NCI-H1092 (cell line): ENCODE measurements around the gene STARD3NL.
"Not testable (repeated sequence)": the region's sequence is repeated elsewhere in the genome, so short reads cannot be mapped to it uniquely, and the experiment has no call there.

Source experiments
- DNase-seq: peaks from one replicate; lab custom pipeline; 2025; lab: John Stamatoyannopoulos, UW

The STARD3NL gene

DNA sequence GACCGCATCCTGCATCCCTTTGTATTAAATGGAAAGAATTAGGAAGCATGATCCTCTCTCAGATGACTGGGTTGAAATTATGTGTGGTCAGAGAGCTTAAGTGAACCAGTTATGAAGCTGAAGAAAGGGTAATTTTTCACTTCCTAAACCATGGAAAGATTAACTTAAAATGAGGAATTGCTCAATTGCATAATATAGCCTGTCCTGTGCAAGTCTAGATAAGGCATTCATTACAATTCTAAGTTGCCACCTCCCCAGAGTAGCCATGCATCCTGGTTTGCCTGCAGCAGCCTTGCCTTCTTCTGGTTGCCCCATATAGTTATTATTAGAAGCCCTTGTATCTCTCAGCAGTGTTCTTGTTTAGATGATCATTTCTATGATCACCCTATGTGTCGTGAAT, 45.3 kb downstream of the STARD3NL start:
- no peak for DNase-seq

DNA sequence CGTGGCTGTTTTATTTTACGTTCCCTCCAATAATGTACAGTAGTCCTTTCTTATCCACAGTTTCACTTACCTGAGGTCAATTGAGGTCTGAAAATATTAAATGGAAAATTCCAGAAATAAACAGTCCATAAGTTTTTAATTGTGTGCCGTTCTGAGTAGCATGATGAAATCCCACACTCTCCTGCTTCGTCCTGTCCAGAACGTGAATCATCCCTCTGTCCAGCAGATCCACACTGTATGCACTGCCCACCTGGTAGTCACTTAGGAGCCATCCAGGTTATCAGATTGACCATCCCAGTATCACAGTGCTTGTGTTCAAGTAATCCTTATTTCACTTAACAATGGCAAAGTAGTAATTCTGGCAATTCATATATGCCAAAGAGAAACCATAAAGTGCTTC, 46.3 kb downstream of the STARD3NL start:
- no peak for DNase-seq

GRCh38 chr7:38229386-38229785, 51.3 kb downstream of the STARD3NL start:
- no peak for DNase-seq

- no peak for DNase-seq
Observed at GRCh38 chr7:38229884-38230642, 52.0 kb downstream of the STARD3NL start.

DNA sequence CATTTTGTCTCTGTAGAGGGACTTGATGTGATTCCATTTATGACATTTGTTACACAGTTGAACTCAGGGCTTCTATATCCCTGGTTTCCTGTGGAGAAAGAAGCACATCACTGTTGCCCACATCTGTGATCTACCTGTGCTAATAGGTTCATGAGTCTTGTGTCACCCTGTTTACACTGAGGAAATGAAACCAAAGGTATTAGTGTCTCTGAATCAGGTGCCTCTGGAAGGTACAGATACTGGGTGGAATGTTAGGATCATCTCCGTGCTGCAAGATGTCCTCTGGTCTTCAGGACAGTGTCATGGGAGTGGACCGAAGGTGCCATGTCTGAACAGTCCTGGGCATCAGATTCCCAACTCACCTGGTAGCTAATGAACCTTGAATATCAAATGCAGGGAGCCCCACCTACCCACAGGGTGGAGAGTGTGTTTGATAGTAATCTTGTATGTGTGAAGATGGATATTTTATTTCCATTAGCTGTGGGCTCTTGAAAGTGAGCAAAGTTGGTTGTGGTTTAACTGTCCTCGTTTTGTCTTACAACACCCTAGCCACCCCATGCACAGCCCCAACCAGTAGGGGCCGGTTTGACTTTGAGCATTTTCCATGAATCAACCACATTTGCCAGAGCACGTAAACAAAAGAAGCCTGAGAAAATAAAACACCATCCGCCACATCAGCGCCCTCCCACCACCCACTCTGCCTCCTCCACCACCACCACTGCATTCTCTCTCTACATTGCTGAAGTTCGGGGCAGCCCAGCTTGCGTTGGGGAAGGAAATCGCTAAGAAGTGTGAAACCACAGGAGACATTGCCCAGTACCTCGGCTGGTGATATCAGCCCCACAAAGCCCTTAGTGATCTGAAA, 54.7 kb downstream of the STARD3NL start:
- DNase-seq = no peak

GRCh38 chr7:38234759-38235158, 56.7 kb downstream of the STARD3NL start:
- DNase-seq = not testable (repeated sequence)

GRCh38 chr7:38235606-38236005, 57.6 kb downstream of the STARD3NL start:
- no peak for DNase-seq

DNA sequence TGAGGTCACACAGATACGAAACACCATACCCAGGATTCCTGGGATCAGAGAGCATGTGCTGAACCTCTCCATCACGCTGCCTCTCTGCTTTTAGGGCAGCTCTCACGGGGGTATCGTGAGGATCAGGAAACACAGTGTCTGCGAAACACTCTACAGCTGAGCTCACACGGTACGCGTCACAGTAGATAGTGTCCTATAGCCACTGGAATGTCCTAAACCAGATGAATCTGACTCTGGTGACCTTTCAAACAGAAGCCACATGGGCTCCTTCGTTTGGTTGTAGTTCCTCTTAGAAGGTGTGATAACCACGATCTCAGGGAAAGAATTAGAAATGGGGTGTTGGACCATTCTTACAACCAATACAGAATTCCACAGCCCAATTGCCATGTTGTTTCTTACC, 61.1 kb downstream of the STARD3NL start:
- not testable (repeated sequence) for DNase-seq

GRCh38 chr7:38241071-38241470, 63.0 kb downstream of the STARD3NL start:
- no peak for DNase-seq

GRCh38 chr7:38242814-38243213, 64.8 kb downstream of the STARD3NL start:
- DNase-seq = no peak

DNA sequence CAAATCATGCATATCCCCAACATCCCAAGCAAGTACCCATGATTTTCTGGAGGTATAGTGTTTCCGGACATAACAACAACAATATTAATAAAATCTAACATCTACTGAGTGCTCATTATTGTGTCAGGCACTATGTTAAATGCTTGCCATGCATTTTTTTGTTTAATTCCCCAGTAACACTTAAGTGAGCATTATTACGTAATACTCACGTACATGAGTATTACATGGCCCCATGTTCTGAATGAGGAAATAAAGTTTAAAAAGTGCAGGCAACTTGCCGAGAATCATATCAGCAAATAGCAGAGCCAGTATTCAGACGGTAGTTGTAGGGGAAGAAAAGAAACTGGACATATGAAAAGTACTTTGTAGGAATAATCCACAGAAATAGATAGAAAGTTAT, 65.3 kb downstream of the STARD3NL start:
- not testable (repeated sequence) for DNase-seq

GRCh38 chr7:38244516-38244915, 66.5 kb downstream of the STARD3NL start:
- no peak for DNase-seq

DNA sequence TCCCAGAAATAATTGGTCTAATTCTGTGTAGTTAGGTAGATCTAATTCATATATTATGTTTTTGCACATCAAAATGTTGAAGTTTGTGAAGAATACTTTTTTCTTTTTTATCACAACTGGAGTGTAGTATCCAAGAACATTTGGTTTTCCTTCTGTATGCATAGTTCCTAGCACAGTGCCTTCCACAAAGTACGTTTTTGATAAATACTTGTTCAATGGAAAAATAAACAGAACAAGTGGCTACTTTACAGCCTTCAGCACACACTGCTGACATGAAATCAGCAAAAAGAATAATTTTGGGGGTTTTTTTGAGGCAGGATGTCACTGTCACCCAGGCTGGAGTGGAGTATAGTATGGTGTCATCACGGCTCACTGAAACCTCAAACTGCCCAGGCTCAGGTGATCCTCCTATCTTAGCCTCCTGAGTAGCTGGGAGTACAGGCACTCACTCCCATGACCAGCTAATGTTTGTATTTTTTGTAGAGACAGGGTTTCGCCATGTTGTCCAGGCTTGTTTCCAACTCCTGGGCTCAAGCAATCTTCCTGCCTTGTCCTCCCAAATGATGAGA, 67.4 kb downstream of the STARD3NL start:
- DNase-seq = no peak

GRCh38 chr7:38248069-38248567, 70.1 kb downstream of the STARD3NL start:
- DNase-seq = no peak

DNA sequence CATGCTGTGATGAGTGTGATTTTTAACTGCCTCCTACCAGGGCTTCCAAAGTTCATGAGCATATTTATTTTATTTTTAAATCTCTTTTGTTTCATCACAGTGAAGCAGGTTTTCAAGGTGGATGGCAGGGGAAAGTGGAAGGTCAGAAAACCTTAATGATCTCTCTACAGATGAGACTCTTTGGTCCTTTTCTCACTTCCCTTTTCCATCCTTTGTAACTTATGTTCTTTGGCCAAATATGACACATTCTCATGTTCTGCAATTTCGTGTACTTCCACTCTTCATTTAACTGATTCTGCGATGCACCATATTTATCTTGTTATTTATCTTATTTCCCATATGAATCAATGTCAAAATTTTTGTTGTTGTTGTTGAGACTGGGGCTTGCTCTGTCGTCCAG, 71.8 kb downstream of the STARD3NL start:
- DNase-seq = not testable (repeated sequence)

- DNase-seq = no peak
Observed at GRCh38 chr7:38257350-38257677, 79.3 kb downstream of the STARD3NL start.

DNA sequence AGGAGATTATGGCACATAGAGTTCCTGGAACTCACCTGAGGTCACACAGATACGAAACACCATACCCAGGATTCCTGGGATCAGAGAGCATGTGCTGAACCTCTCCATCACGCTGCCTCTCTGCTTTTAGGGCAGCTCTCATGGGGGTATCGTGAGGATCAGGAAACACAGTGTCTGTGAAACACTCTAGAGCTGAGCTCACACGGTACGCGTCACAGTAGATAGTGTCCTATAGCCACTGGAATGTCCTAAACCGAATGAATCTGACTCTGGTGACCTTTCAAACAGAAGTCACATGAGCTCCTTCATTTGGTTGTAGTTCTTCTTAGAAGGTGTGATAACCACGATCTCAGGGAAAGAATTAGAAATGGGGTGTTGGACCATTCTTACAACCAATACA, 81.1 kb downstream of the STARD3NL start:
- not testable (repeated sequence) for DNase-seq

GRCh38 chr7:38261601-38262000, 83.6 kb downstream of the STARD3NL start:
- not testable (repeated sequence) for DNase-seq

- DNase-seq = not testable (repeated sequence)
Observed at GRCh38 chr7:38262026-38262425, 84.0 kb downstream of the STARD3NL start.

GRCh38 chr7:38262545-38262944, 84.5 kb downstream of the STARD3NL start:
- no peak for DNase-seq

DNA sequence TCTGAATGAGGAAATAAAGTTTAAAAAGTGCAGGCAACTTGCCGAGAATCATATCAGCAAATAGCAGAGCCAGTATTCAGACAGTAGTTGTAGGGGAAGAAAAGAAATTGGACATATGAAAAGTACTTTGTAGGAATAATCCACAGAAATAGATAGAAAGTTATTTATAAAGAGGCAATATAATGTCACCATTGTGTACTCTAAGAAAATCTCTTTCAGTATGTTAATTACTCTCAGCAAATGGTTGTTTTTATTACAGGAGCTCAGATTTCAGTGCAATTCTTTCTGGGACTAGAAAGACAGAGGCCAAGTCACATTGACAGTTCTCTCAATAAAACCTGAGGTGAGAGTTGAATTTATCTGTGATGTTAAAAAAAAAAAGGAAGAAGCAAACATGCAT, 85.2 kb downstream of the STARD3NL start:
- DNase-seq = not testable (repeated sequence)

- not testable (repeated sequence) for DNase-seq
Observed at GRCh38 chr7:38264602-38265001, 86.6 kb downstream of the STARD3NL start.

GRCh38 chr7:38265958-38266357, 87.9 kb downstream of the STARD3NL start:
- DNase-seq = not testable (repeated sequence)
